Spleen (tissue), 7 donors: ENCODE results near the gene DYNC2LI1.

Experiments
- CTCF ChIP-seq, 11 experiments: fragments of 200-600 bp in 7 of 11; fragments of 450-650 bp in 4 of 11; sonication (generic) in 4 of 11; IDR thresholded peaks in 8 of 11; conservative IDR thresholded peaks in 3 of 11; 1 replicate in 7 of 11; 2 replicates in 4 of 11; pipeline versions ENCODE4 v1.4.0 to v1.8.0; 2016 to 2021; ENCODE audit warnings: antibody characterized with exemption in 11 of 11, inconsistent platforms in 4 of 11, mild to moderate bottlenecking in 1 of 11
- POLR2A ChIP-seq, 3 donors: fragments of 450-650 bp; IDR thresholded peaks; one replicate each; pipeline ENCODE4 v1.5.1; 2017; ENCODE audit warnings: antibody characterized with exemption in 3 of 3, mild to moderate bottlenecking in 1 of 3
- POLR2AphosphoS5 ChIP-seq, 3 donors: sonication (generic); formaldehyde crosslinking; IDR thresholded peaks; one replicate each; pipeline ENCODE4 v1.5.1; 2017; ENCODE audit warnings: antibody characterized with exemption in 3 of 3
- donor health status: DM: no; HTN: no; CAD: no; lungs with moderate emphysema.
- donor health status: DM: no; HTN: no; CAD: no.
- donor health status: DM: no; HTN: no; CAD: no.

- TF ChIP-seq CTCF (IDR thresholded peaks at IDR 0.05 in 8 of 11, conservative IDR thresholded peaks at IDR 0.05 in 3 of 11) = no peak
- TF ChIP-seq POLR2A (IDR thresholded peaks at IDR 0.05) = no peak
- TF ChIP-seq POLR2AphosphoS5 (IDR thresholded peaks at IDR 0.05) = no peak
Measured at GRCh38 chr2:43731211-43731610, 42.6 kb upstream of the DYNC2LI1 start.
